Measurements from ENCODE around the gene ADIPOR1. TPM values are rescaled to one million over a fixed set of nuclear protein-coding genes. Genes with fewer than 3 reads are reported as not detected.

The ADIPOR1 gene
- total RNA-seq, 1 donor from 2014 or later, result 59.0 TPM

DNA sequence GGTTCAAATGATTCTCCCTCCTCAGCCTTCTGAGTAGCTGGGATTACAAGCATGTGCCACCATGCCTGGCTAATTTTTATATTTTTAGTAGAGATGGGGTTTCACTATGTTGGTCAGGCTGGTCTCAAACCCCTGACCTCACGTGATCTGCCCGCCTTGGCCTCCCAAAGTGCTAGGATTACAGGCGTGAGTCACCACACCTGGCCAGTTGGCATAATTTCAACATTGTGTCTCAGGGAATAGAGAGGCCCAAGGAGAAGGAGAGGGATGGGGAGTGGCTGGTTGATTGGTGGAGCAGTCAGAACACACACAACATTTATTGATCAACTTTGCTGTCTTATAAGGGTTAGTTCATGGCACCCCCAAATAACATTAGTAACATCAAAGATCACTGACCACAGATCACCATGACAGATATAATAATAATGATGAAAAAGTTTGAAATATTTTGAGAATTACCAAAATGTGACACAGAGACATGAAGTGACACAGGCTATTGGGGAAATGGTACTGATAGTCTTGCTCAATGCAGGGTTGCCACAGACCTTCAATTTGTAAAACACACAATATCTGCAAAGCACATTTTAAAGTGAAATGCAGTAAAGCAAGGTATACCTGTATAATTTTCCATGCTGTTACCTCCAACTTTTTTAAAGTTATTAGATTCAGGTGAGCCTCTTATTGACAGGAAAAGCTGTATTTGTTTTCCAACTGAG, 24.8 kb upstream of the ADIPOR1 start:
- H3K4me3 ChIP-seq (ENCODE audit: low read depth, low read length), result no peak overlapping the region
- TF ChIP-seq, protein P1, sequence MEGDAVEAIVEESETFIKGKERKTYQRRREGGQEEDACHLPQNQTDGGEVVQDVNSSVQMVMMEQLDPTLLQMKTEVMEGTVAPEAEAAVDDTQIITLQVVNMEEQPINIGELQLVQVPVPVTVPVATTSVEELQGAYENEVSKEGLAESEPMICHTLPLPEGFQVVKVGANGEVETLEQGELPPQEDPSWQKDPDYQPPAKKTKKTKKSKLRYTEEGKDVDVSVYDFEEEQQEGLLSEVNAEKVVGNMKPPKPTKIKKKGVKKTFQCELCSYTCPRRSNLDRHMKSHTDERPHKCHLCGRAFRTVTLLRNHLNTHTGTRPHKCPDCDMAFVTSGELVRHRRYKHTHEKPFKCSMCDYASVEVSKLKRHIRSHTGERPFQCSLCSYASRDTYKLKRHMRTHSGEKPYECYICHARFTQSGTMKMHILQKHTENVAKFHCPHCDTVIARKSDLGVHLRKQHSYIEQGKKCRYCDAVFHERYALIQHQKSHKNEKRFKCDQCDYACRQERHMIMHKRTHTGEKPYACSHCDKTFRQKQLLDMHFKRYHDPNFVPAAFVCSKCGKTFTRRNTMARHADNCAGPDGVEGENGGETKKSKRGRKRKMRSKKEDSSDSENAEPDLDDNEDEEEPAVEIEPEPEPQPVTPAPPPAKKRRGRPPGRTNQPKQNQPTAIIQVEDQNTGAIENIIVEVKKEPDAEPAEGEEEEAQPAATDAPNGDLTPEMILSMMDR (conservative IDR thresholded peaks at IDR 0.05; ENCODE audit: low read depth, low read length), result no peak
- DNase-seq (ENCODE audit: low read depth), result no peak

DNA sequence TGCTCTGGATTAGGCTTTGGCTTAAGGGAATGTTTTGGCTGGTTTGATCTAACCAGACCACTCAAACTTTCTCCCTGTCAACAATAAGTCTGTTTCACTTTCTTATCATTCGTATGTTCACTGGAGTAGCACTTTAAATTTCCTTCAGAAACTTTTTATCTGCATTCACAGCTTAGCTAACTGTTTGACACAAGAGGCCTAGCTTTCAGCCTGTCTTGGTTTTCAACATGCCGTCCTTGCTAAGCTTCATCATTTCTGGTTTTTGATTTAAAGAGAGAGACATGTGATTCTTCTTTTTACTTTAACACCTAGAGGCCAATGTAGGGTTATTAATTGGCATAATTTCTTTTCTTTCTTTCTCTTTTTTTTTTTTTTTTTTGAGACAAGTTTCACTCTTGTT, 23.8 kb upstream of the ADIPOR1 start:
- no peak for DNase-seq (ENCODE audit: low read depth)
- no peak overlapping the region for H3K4me3 ChIP-seq (ENCODE audit: low read depth, low read length)
- TF ChIP-seq, protein P1 (conservative IDR thresholded peaks at IDR 0.05; ENCODE audit: low read depth, low read length), result no peak

DNA sequence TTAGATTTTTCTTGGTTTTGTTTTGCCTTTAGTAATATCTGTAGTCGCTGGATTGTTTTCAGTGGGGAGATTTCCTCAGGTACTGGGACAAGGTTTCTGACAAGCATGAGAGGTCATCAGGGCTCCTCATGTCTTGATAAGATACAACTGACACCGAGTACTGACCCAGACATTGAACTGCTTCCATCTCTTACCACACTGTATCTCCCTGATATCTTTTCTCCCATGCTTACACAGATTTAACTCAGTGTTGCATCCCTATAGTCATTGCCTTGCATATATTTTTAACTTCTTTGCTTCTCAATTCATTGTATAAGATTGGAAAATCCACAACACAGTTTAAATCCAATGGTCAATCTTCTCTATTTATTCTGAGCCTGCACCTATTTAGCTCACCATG, 21.3 kb upstream of the ADIPOR1 start:
- TF ChIP-seq, protein P1 (conservative IDR thresholded peaks at IDR 0.05; ENCODE audit: low read depth, low read length), result no peak
- no peak overlapping the region for H3K4me3 ChIP-seq (ENCODE audit: low read depth, low read length)
- no peak for DNase-seq (ENCODE audit: low read depth)

DNA sequence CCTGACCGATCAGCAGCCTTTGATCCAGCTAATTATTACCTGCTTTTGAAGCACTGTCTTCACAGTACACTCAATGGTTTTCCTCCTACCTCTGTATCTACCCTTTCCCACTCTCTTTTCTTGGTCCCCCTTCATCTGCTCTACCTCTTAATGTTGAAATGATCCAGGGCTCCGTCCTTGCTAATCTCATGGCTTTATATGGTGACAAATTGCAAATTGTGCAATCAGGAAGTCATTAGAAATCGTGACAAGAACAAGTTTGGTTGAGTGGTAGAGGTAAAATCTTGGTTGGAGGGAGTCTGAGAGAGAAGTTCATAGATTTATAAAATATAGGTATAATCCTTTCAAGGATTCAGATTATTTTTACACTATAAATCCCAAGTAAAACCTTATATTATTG, 18.5 kb upstream of the ADIPOR1 start:
- TF ChIP-seq, protein P1 (conservative IDR thresholded peaks at IDR 0.05; ENCODE audit: low read depth, low read length), result no peak
- no peak overlapping the region for H3K4me3 ChIP-seq (ENCODE audit: low read depth, low read length)
- DNase-seq (ENCODE audit: low read depth), result no peak

DNA sequence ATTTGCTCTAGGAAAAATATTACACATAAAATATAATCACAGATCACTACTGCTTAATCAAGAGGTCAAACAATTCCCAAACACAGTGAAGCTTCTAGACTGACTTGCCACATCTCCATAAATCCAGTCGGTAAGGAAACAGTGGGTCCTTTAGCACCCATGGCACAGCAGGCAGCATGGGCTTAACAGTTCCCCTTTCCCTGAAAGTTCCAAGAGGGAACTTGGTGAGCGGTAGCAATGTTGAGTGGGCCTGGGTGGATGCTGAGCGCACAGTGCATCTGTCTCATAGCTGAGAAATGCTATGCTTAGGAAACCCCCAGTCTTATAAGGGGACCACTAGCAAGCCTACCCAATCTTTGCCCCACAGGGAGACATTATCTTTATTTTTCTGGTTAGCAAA, 16.7 kb upstream of the ADIPOR1 start:
- no peak overlapping the region for H3K4me3 ChIP-seq (ENCODE audit: low read depth, low read length)
- TF ChIP-seq, protein P1 (conservative IDR thresholded peaks at IDR 0.05; ENCODE audit: low read depth, low read length), result no peak
- DNase-seq (ENCODE audit: low read depth), result no peak

DNA sequence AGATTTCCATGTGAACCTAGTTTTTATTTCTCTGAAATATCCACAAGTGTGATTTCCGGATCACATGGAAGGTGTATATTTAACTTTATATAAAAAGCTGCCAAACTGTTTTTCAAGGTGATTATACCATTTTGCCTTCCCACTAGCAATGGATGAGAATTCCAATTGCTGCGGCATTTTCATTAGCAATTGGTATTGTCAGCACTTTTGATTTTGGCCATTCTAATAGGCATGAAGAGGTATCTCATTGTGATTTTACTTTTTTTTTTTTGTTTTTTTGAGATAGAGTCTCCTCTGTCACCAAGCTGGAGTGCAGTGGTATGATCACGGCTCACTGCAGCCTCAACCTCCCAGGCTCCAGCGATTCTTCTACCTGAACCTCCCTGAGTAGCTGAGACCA, 13.9 kb upstream of the ADIPOR1 start:
- DNase-seq (ENCODE audit: low read depth), result no peak
- H3K4me3 ChIP-seq (ENCODE audit: low read depth, low read length), result no peak overlapping the region
- TF ChIP-seq, protein P1 (conservative IDR thresholded peaks at IDR 0.05; ENCODE audit: low read depth, low read length), result no peak

DNA sequence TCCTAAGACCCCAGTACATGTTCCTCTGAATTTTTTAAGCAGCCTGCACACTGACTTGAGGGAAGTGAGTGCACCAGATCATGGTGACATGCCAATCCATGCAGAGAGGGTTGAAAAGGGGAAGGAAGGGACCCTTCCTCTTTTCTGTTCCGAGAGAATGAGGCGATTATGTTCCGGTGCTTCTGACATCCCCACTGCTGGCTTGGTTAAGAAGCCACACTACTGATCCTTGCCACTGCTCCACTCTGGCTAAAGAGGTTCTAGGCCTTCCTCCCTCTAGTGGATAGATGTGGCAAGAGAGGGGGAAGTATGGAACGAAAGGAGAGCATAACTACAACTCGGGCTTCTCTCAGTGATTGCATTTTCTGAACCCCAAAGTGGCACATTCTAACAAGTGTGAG, 10.8 kb upstream of the ADIPOR1 start:
- H3K4me3 ChIP-seq (ENCODE audit: low read depth, low read length), result no peak overlapping the region
- TF ChIP-seq, protein P1 (conservative IDR thresholded peaks at IDR 0.05; ENCODE audit: low read depth, low read length), result peak; percentile 89
- no peak for DNase-seq (ENCODE audit: low read depth)
